BLaER1 (cell line): ENCODE results near the gene U2AF2.

Experiments
- H3K27ac ChIP-seq: shearing (Covaris generic); formaldehyde crosslinking; 2 replicates; pipeline ENCODE4 v1.8.1; 2022
- H3K27me3 ChIP-seq: shearing (Covaris generic); formaldehyde crosslinking; 2 replicates; pipeline ENCODE4 v1.8.1; 2022
- H3K36me3 ChIP-seq: shearing (Covaris generic); formaldehyde crosslinking; 2 replicates; pipeline ENCODE4 v1.8.1; 2022
- H3K4me1 ChIP-seq: shearing (Covaris generic); formaldehyde crosslinking; 2 replicates; pipeline ENCODE4 v1.8.1; 2022
- H3K4me2 ChIP-seq: shearing (Covaris generic); formaldehyde crosslinking; 2 replicates; pipeline ENCODE4 v1.8.1; 2022
- H3K4me3 ChIP-seq: shearing (Covaris generic); formaldehyde crosslinking; 2 replicates; pipeline ENCODE4 v1.8.1; 2022
- H3K9ac ChIP-seq: shearing (Covaris generic); formaldehyde crosslinking; 2 replicates; pipeline ENCODE4 v1.8.1; 2022
- H3K9me3 ChIP-seq: shearing (Covaris generic); formaldehyde crosslinking; 2 replicates; pipeline ENCODE4 v1.8.1; 2022
- H4K20me1 ChIP-seq: shearing (Covaris generic); formaldehyde crosslinking; 2 replicates; pipeline ENCODE4 v1.8.1; 2022
- Cebpa-rat ChIP-seq: shearing (Covaris generic); IDR thresholded peaks from 2 replicates; pipeline ENCODE4 v1.8.1; 2022

Gene U2AF2

DNA sequence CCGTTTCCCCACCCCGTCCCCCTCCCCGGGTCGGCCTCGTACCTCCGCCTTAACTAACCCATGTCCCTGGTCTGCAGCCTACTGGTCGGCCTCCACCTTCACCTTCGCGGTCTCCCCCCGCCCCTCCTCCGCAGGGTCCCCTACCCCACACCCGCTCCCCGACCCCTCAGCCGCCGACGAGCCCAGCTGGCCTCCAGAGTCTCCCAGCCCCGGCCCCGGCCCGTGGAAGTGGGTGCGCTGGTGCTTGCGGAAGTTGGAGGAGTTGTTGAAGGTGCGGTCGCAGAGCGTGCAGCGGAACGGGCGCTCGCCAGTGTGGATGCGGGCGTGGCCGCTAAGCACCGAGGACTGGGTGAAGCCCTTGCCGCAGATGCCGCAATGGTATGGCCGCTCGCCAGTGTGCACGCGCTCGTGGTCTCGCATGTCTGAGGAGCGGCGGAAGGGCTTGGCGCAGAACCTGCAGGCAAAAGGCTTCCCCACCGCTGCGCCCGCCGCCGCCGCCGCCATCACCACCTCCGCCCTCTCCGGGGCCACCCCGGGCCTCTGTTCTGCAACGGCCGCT lies 33.1 kb upstream of the U2AF2 start:
- H3K27me3 ChIP-seq = no peaks in the 10 kb centered on the region
- no peak for TF ChIP-seq Cebpa-rat
- H3K27ac ChIP-seq = no peak overlapping the region
- H3K9me3 ChIP-seq = no peaks in the 10 kb centered on the region
- peaks cover 49% of the 10 kb centered on the region for H3K36me3 ChIP-seq
- H3K4me2 ChIP-seq = no peak overlapping the region
- peaks cover 20% of the 10 kb centered on the region; the same call in 1 of the 2 replicates for H4K20me1 ChIP-seq
- H3K9ac ChIP-seq = no peak overlapping the region
- H3K4me3 ChIP-seq = no peak overlapping the region
- peaks cover 33% of the 10 kb centered on the region for H3K4me1 ChIP-seq

DNA sequence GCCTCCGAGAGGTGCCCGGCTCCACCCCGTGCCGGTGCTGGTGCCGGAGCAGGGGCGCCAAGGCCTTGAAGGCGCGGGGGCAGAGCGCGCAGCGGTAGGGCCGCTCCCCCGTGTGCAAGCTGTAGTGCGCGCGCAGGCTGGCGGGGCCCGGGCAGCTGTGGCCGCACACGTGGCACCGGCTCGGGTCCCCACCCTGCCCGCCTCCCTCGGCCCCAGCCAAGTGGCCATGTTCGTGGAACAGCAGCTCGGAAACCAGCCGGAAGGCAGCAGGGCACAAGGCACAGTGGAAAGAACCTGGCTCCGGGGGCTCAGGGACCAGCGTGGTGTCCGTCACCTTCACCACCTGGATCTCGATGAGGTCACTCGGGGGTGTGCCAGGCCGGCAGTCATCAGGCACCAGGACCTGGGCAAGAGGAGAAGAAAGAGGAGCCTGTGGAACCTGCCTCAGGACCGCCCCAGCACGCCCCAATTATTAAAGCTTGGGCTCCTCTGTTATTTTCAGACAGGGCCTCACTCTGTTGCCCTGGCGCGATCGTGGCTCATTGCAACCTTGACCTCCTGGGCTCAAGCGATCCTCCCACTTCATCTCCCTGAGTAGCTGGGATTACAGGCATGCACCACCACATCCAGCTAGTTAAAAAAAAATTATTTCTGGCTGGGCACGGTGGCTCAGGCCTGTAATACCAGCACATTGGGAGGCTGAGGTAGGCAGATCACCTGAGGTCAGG lies 32.4 kb upstream of the U2AF2 start:
- no peak for TF ChIP-seq Cebpa-rat
- Histone ChIP-seq H3K4me3 (no peak overlapping the region), H3K27me3 (no peaks in the 10 kb centered on the region), H3K4me1 (peaks cover 33% of the 10 kb centered on the region), H3K27ac (no peak overlapping the region), H3K4me2 (no peak overlapping the region), H3K9ac (no peak overlapping the region), H3K9me3 (no peaks in the 10 kb centered on the region), H4K20me1 (0 out of 2 replicates have a peak, but pooled peaks cover 20% of the 10 kb centered on the region), H3K36me3 (peaks cover 44% of the 10 kb centered on the region)

DNA sequence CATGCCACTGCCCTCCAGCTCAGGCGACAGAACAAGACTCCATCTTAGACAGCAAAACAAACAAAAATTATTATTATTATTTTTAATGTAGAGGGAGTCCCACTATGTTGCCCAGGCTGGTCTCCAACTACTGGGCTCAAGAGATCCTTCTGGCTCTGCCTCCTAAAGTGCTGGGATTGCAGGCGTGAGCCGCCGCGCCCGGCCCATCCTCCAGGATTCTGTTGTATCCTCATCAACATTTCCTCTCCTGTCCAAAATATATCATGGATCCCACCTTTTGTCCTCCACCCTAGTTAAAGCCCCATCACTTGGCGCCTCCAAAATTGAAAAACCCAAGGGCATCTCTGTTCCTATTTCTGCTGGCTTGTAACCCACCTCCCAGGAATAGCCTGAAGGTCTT lies 31.7 kb upstream of the U2AF2 start:
- no peak for TF ChIP-seq Cebpa-rat
- peaks cover 36% of the 10 kb centered on the region for H3K36me3 ChIP-seq
- H3K9me3 ChIP-seq = no peaks in the 10 kb centered on the region
- H3K27me3 ChIP-seq = no peaks in the 10 kb centered on the region
- H3K4me3 ChIP-seq = no peak overlapping the region
- 0 out of 2 replicates have a peak, but pooled peaks cover 20% of the 10 kb centered on the region for H4K20me1 ChIP-seq
- H3K4me2 ChIP-seq = peak overlapping the region; percentile 10; the same call in 1 of the 2 replicates
- H3K27ac ChIP-seq = no peak overlapping the region
- no peak overlapping the region for H3K9ac ChIP-seq
- H3K4me1 ChIP-seq = peaks cover 33% of the 10 kb centered on the region

DNA sequence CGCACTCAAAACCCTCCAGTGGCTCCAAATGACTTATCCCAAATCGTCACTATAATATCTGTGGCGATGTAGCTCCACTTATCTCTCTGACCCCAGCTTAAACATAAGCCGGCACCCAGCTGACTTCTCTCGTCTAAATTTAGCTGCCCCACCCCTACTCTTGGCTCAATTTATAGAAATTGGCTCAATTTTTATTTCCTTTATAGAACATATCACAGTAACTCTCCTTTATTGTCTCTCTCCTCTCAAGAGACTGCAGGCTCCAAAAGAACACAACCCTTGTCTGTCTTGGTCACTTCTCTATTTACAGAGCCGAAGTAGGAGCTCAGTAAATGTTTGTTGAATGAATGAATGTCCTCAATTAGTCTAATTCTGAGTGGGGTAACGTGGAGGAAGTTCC lies 31.3 kb upstream of the U2AF2 start:
- H3K9ac ChIP-seq = no peak overlapping the region
- no peaks in the 10 kb centered on the region for H3K27me3 ChIP-seq
- H3K4me1 ChIP-seq = peaks cover 35% of the 10 kb centered on the region
- H3K36me3 ChIP-seq = peaks cover 32% of the 10 kb centered on the region
- H3K27ac ChIP-seq = no peak overlapping the region
- 0 out of 2 replicates have a peak, but pooled peaks cover 20% of the 10 kb centered on the region for H4K20me1 ChIP-seq
- H3K9me3 ChIP-seq = no peaks in the 10 kb centered on the region
- peak overlapping the region; percentile 10 for H3K4me2 ChIP-seq
- TF ChIP-seq Cebpa-rat = no peak
- peak overlapping the region; percentile 52 for H3K4me3 ChIP-seq

DNA sequence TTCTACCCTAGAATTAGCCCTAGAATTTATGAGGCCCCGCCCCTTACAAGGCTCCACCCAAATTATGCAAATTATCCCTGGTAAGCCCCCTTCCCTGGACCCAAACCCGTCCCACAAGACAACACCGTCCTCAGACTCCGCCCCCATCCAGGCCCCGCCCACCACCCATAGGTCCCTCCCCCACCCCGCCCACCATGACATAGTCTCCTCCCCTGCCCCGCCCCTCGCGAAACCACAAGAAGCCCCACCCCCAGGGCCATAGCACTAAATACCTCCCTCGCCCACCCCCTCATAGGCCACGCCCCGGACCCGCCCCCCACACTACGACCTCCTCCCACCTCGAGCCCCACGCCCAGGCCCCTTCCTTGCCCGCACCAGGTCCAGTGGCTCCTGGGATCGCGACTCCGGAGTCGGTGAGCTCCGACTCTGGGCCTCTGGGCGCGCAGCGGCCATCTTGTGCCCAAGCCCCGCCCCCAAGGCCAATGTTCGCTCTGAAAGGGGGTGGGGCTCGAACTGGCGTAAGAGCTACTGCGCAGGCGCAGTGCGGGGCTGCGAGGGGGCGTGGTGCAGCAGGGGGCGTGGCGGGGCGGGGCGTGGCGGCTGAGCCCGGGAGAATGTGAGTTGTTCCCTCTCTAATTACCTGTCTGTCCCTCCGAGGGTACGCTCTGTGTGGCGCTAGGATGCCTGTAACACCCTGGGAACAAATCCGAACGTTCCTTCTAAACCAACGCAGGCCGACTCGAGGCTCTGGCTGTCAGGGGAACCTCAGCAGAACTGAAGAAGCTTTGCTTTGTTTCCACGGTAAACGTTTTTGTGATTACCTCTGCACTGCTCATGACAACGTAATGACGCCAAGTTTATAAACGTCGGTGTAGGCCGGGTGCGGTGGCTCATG lies 30.5 kb upstream of the U2AF2 start, which contains the start of gene ZNF784:
TSS of gene ZNF784 (minus strand) at position 458 of the 895 bp plus-strand sequence. CDS start at position 453, 5 bp downstream.
- Histone ChIP-seq H3K4me2 (peak within 1 kb of the TSS; percentile 79), H3K4me3 (peak within 1 kb of the TSS; percentile 63), H3K27ac (peak within 1 kb of the TSS; percentile 80; the same call in 1 of the 2 replicates), H4K20me1 (0 out of 2 replicates have a peak, but pooled peaks cover 20% of the 10 kb centered on the region), H3K4me1 (peaks cover 43% of the 10 kb centered on the region), H3K36me3 (peaks cover 30% of the 10 kb centered on the region), H3K9me3 (no peaks in the 10 kb centered on the region), H3K9ac (peak within 1 kb of the TSS; percentile 79; the same call in 1 of the 2 replicates), H3K27me3 (no peaks in the 10 kb centered on the region)
- TF ChIP-seq Cebpa-rat = no peak

DNA sequence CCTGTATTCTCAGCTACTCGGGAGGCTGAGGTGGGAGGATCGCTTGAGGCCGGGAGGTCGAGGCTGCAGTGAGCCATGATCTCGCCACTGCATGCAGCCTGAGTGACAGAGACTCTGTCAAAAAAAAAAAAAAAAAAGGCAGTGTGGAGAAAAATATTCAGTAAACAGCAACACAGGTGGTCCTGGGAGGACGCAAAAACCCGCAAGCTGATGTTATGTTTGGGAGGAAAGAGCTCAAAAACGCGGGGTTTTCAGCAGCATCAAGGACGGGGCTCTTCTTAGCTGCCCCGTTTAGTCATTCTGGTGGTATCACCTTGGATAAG lies 29.9 kb upstream of the U2AF2 start:
- Histone ChIP-seq H3K27me3 (no peaks in the 10 kb centered on the region), H3K9ac (peak overlapping the region; percentile 79; the same call in 1 of the 2 replicates), H3K27ac (no peak overlapping the region), H4K20me1 (0 out of 2 replicates have a peak, but pooled peaks cover 20% of the 10 kb centered on the region), H3K4me1 (peaks cover 49% of the 10 kb centered on the region), H3K36me3 (peaks cover 25% of the 10 kb centered on the region), H3K4me2 (peak overlapping the region; percentile 79), H3K4me3 (peak overlapping the region; percentile 63), H3K9me3 (no peaks in the 10 kb centered on the region)
- TF ChIP-seq Cebpa-rat = no peak

DNA sequence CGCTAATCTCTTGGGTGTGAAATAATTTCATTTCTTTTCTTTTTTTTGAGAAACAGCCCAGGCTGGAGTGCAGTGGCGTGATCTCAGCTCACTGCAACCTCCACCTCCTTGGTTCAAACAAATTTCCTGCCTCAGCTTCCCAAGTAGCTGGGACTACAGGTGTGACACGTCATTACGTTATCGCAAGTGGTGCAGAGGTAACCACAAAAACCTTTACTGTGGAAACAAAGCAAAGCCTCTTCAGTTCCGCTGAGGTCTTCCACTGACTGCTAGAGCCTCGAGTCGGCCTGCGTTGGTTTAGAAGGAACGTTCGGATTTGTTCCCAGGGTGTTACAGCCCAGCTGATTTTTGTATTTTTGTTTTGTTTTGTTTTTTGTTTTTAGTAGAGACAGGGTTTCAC lies 28.5 kb upstream of the U2AF2 start:
- Histone ChIP-seq H3K9ac (no peak overlapping the region), H3K9me3 (no peaks in the 10 kb centered on the region), H3K36me3 (peaks cover 11% of the 10 kb centered on the region), H3K27me3 (no peaks in the 10 kb centered on the region), H4K20me1 (0 out of 2 replicates have a peak, but pooled peaks cover 20% of the 10 kb centered on the region), H3K4me1 (peaks cover 46% of the 10 kb centered on the region), H3K27ac (no peak overlapping the region), H3K4me3 (no peak overlapping the region), H3K4me2 (no peak overlapping the region)
- no peak for TF ChIP-seq Cebpa-rat

DNA sequence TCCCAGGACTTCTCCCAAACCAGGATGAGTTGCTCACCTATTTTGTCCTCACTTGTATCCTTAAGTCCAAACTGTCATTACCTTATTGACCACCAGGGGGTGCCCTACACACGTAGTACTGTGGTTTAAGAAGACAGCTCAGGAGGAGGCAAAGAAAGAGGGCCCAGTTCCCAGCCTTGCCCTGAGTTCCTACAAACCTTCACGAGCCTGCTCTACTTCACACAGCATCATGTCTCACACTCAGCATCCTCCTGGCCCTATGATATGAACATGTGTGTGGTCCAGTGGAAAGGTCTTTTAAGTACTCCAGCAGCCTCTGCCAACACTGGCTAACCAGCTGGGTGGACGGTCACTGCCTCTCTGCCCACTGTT lies 22.4 kb upstream of the U2AF2 start:
- no peaks in the 10 kb centered on the region for H4K20me1 ChIP-seq
- H3K36me3 ChIP-seq = no peaks in the 10 kb centered on the region
- H3K4me3 ChIP-seq = no peak overlapping the region
- no peak for TF ChIP-seq Cebpa-rat
- no peaks in the 10 kb centered on the region for H3K9me3 ChIP-seq
- no peak overlapping the region for H3K9ac ChIP-seq
- no peaks in the 10 kb centered on the region; the same call in 1 of the 2 replicates for H3K27me3 ChIP-seq
- peaks cover 75% of the 10 kb centered on the region for H3K4me1 ChIP-seq
- 0 out of 2 replicates have a peak overlapping the region, but pooled peaks have one; percentile 18 for H3K4me2 ChIP-seq
- H3K27ac ChIP-seq = no peak overlapping the region

DNA sequence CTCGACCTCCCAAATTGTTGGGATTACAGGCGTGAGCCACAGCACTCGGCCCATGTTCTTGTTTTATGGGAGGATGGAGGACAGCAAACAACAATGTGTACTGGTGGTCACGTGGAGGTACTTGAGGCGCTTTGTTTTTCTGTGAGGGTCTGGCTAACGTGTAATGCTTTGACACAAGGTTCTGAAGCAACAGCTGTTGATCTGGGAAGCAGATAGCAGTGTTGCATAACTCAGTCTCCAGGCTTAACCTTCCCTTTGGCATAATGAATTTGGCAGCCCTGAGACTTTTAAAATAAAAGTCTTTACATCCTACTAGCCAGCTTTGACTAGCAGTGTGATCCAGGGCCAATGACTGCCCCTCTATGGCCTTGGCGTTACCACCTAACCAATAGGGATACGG lies 21.0 kb upstream of the U2AF2 start:
- Histone ChIP-seq H3K9ac (peak overlapping the region; percentile 97), H3K4me1 (peaks cover 82% of the 10 kb centered on the region), H3K4me2 (peak overlapping the region; percentile 97), H3K27ac (peak overlapping the region; percentile 96), H3K9me3 (no peaks in the 10 kb centered on the region), H3K27me3 (no peaks in the 10 kb centered on the region; the same call in 1 of the 2 replicates), H3K36me3 (peaks cover 7% of the 10 kb centered on the region), H4K20me1 (no peaks in the 10 kb centered on the region), H3K4me3 (peak overlapping the region; percentile 89; the same call in 1 of the 2 replicates)
- TF ChIP-seq Cebpa-rat = no peak
